Measurements from ENCODE around the gene FCN3.

FCN3 gene

DNA sequence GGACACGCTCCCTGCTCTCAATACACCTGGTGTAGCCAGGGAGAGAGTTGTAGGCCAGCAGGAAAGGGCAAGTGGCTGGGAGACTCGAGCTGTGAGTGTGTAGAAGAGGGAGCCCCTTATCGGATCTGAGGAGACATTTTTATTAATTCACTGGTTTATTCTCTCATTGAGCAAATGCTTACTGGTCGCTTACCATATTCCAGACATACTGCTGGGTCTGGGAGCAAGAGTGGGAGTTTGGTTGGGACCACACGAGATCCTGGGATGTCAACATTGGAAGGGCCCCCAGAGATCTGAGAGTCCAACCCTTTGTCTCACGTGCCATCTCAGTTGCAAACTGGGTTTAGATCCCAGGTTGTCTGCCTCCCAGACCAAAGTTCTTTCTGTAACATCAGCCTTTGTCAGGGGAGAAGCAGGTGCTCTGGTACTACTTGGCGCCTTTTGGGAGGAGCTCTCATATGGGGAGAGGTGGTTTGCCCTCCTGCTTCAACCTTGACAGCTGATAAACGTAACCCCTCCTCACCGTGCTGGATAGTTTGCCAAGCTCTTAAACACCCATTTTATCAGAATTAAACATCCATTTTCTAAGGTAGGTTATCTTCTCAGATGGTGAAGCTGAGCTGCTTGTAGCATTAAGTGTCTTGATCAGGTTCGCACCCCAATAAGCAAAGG lies 51.9 kb downstream of the FCN3 start:
- H3K4me3 ChIP-seq, result peak overlapping the region; percentile 66 to 99 (median 78)
- peak overlapping the region; percentile 16 to 99 (median 93) for H3K27ac ChIP-seq

DNA sequence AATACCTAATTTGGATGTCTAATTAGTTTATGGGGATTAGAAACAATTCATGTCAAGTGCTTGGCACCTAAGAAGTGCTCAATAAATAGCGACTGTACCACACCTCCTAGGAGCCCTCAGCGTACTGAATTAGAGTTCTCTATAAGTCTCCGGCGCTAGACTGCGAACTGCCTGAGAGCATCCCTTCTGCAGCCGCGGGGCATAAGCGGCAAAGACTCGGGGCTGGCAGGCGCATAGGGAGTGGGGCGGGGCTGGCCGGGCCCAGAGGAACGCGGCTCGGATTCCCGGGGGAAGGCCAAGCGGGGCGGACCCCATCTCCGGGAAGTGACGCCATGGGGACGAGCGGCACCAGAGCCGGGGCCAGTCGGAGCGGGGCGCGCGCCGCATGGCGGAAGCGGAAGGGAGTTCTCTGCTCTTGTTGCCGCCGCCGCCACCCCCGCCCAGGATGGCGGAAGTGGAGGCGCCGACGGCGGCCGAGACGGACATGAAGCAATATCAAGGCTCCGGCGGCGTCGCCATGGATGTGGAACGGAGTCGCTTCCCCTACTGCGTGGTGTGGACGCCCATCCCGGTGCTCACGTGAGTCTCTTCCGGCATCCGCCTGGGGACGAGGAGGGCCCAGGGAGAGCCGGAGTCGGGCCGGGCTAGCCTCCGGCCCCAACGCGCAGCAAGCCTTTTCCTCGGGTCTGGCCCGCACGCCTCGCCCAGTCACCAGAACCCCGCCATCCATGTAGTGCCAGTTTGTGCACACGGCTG lies 52.6 kb downstream of the FCN3 start, which contains the start of gene TMEM222:
Gene TMEM222, plus strand, starts transcription at position 351 of the 756 bp plus-strand sequence. Its CDS starts 35 bp downstream, at position 386.
- H3K4me3 ChIP-seq, result peak within 1 kb of the TSS; percentile 66 to 99 (median 78)
- peak within 1 kb of the TSS; percentile 16 to 99 (median 93) for H3K27ac ChIP-seq
